Measurements from ENCODE around the gene ZCCHC3.

The ZCCHC3 gene

DNA sequence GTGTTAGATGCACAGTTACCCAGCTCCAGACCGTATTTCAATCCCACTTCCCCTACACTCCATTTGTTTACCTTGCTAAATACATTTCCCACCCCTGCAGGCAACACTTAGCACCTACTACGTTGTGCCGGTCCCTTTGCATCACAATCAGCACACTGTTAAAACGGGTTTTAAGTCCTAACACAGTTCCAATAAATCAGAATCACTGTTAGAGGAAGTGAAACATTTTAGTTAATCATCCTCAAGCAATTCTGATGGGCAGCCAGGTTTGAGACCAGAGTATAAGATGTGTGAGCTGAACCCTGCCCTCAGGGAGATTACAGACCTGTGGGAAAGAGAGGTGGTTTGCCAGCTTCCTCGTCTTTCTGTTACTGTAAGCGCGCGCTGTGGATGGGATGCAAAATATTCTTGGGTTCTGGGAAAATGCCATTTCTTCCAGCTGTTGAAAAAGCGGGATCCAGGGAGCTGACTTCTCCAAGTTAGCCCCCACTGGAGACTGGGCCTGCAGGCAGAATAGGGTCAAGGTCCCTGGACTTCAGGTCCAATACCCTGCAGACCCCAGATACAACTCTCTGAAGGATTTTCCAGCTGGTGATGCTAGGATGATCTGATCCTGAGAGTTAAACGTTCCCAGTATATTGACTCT is 3.1 kb downstream of the ZCCHC3 start:
- no peak for TF ChIP-seq CTCF (conservative IDR thresholded peaks at IDR 0.05; ENCODE audit: low read depth)
- CTCF ChIA-PET, result interaction anchor here (0.7 kb wide), 3 partner anchors 30 to 160 kb away, joined by 3 to 5 read pairs (median 5); no protein-coding TSS in a partner anchor
- POLR2A ChIA-PET (ENCODE audit: low non-redundant PET), result interaction anchor here (1.5 kb wide), 1 partner anchor 24 kb away, joined by 3 read pairs; no protein-coding TSS in a partner anchor
- peak overlapping the region; percentile 75 for H3K27ac ChIP-seq
- DNase-seq (ENCODE audit: low spot score), result no peak

- no peak for DNase-seq (ENCODE audit: low spot score)
- no peak for TF ChIP-seq CTCF (conservative IDR thresholded peaks at IDR 0.05; ENCODE audit: low read depth)
- peak overlapping the region; percentile 75 for H3K27ac ChIP-seq
- ChIA-PET POLR2A (ENCODE audit: low non-redundant PET) (no interaction called here), CTCF (interaction anchor here (1.3 kb wide), 1 partner anchor 28 kb away, joined by 4 read pairs; no protein-coding TSS in a partner anchor)
Observed at GRCh38 chr20:301886-302848, 4.8 kb downstream of the ZCCHC3 start.

DNA sequence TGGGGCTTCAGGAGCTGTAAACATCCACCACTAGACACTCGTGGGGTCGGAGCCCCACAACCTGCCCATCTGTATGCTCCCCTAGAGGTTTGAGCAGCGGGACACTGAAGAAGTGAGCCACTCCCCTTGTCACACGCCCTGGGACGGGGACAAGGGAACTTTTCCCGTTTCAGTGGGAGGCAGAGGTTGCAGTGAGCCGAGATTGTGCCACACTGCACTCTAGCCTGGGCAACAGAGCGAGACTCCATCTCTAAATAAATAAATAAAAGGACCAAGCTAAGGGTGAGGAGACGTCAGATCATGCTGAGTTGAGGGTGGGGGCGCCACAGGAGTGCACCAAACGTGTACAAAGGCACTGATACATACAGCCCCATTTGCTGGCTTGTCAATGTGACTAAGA is 8.4 kb downstream of the ZCCHC3 start:
- POLR2A ChIA-PET (ENCODE audit: low non-redundant PET), result no interaction called here
- CTCF ChIA-PET, result no interaction called here
- no peak for TF ChIP-seq CTCF (conservative IDR thresholded peaks at IDR 0.05; ENCODE audit: low read depth)
- no peak for DNase-seq (ENCODE audit: low spot score)
- H3K27ac ChIP-seq, result no peak overlapping the region

GRCh38 chr20:308427-309038 is 11.2 kb downstream of the ZCCHC3 start:
- POLR2A ChIA-PET (ENCODE audit: low non-redundant PET), result interaction anchor here (0.6 kb wide), 1 partner anchor 21 kb away, joined by 3 read pairs; no protein-coding TSS in a partner anchor
- peak; percentile 87 for DNase-seq (ENCODE audit: low spot score)
- H3K27ac ChIP-seq, result peak overlapping the region; percentile 97
- CTCF ChIA-PET, result interaction anchor here (1.0 kb wide), 1 partner anchor 9 kb away, joined by 3 read pairs; no protein-coding TSS in a partner anchor
- no peak for TF ChIP-seq CTCF (conservative IDR thresholded peaks at IDR 0.05; ENCODE audit: low read depth)

GRCh38 chr20:309306-309840 is 12.0 kb downstream of the ZCCHC3 start:
- TF ChIP-seq CTCF (conservative IDR thresholded peaks at IDR 0.05; ENCODE audit: low read depth), result no peak
- CTCF ChIA-PET, result interaction anchor here (1.0 kb wide), 1 partner anchor 10 kb away, joined by 3 read pairs; no protein-coding TSS in a partner anchor
- peak overlapping the region; percentile 97 for H3K27ac ChIP-seq
- POLR2A ChIA-PET (ENCODE audit: low non-redundant PET), result interaction anchor here (0.6 kb wide), 1 partner anchor 20 kb away, joined by 3 read pairs; no protein-coding TSS in a partner anchor
- DNase-seq (ENCODE audit: low spot score), result no peak

All from RWPE1 (cell line).